Measurements from ENCODE around the gene ZNF354B. TPM values are rescaled to one million over a fixed set of nuclear protein-coding genes. Genes with fewer than 3 reads are reported as not detected.

ZNF354B gene
- total and polyA plus RNA-seq, 2 of the 8 experiments (the other 6 are each of a cell fraction or from before 2014, with no cell fraction given) = 5.0 to 10.8 TPM

GRCh38 chr5:178851951-178852350, 7.8 kb upstream of the ZNF354B start:
- H4K5ac ChIP-seq (ENCODE audit: insufficient read length, low read depth, low read length) = no peak overlapping the region
- H2AK5ac ChIP-seq (ENCODE audit: low read depth, low read length) = no peak overlapping the region
- no peak overlapping the region for H2AFZ ChIP-seq (ENCODE audit: low read length)
- no peak overlapping the region for H3K56ac ChIP-seq (replicated peaks; ENCODE audit: insufficient read length, low read depth, low read length)
- H2BK5ac ChIP-seq (ENCODE audit: low read depth, low read length) = no peak overlapping the region
- H3K4me3 ChIP-seq (ENCODE audit: extremely low read depth in 1 of 4, insufficient read depth in 2 of 4, low read depth in 3 of 4, low read length in 4 of 4) = no peak overlapping the region
- no peaks in the 10 kb centered on the region for H3K4me1 ChIP-seq (replicated peaks in 1 of 4; ENCODE audit: control insufficient read depth in 3 of 4, insufficient read depth in 4 of 4, low read length in 3 of 4)
- no peak overlapping the region for H3K9ac ChIP-seq (replicated peaks in 1 of 4; ENCODE audit: extremely low read depth in 1 of 4, low read depth in 3 of 4, low read length in 3 of 4)
- FAIRE-seq (no peak), DNase-seq (ENCODE audit: low read depth in 1 of 2, low spot score in 2 of 2) (no peak)
- ChIA-PET POLR2A (ENCODE audit: partially characterized antibody) (no interaction called here), CTCF (ENCODE audit: partially characterized antibody) (interaction anchor here (0.7 kb wide), 1 partner anchor 141 kb away, joined by 3 read pairs; no protein-coding TSS in a partner anchor)
- H4K8ac ChIP-seq (ENCODE audit: extremely low read depth, insufficient read depth, low read length) = no peak overlapping the region
- H3K36me3 ChIP-seq (ENCODE audit: control insufficient read depth in 2 of 4, insufficient read depth in 4 of 4, low read length in 3 of 4) = no peaks in the 10 kb centered on the region
- no peaks in the 10 kb centered on the region for H3K79me2 ChIP-seq (ENCODE audit: control insufficient read depth in 1 of 2, insufficient read depth in 2 of 2, low read length in 2 of 2)
- H3K4ac ChIP-seq (replicated peaks; ENCODE audit: insufficient read length, low read depth, low read length) = no peak overlapping the region
- H3K4me2 ChIP-seq (ENCODE audit: insufficient read depth in 1 of 2, low read depth in 2 of 2, low read length in 2 of 2) = no peak overlapping the region
- no peak overlapping the region for H3K18ac ChIP-seq (ENCODE audit: extremely low read depth, low read length)
- H3K14ac ChIP-seq (ENCODE audit: insufficient read length) = no peak overlapping the region
- H2BK120ac ChIP-seq (replicated peaks; ENCODE audit: low read depth, low read length) = no peak overlapping the region
- H2BK12ac ChIP-seq (ENCODE audit: low read depth, low read length) = no peak overlapping the region
- WGBS, 2 experiments (ENCODE audit: extremely low coverage in 1 of 2, insufficient coverage in 1 of 2, insufficient read length in 1 of 2, insufficient replicate concordance in 2 of 2, low coverage in 1 of 2, low lambda C conversion rate in 2 of 2, missing lambda C conversion rate in 1 of 2) = 80% methylated on average over 3 of the region's 3 CpGs; no CpG with 5 or more reads in 1 of the 2 experiments
- H3K79me1 ChIP-seq (ENCODE audit: low read depth, low read length) = no peaks in the 10 kb centered on the region
- no peaks in the 10 kb centered on the region for H3K27me3 ChIP-seq (replicated peaks in 1 of 4; ENCODE audit: control insufficient read depth in 3 of 4, extremely low read depth in 1 of 4, insufficient read depth in 3 of 4, low read length in 3 of 4)
- H3K23me2 ChIP-seq (ENCODE audit: low read depth, low read length) = no peaks in the 10 kb centered on the region
- no peak overlapping the region for H3K27ac ChIP-seq (ENCODE audit: low read depth, low read length)
- H2BK15ac ChIP-seq (ENCODE audit: low read length) = no peak overlapping the region
- H4K20me1 ChIP-seq (replicated peaks in 1 of 2; ENCODE audit: control insufficient read depth in 1 of 2, insufficient read depth in 2 of 2, low read length in 2 of 2) = no peaks in the 10 kb centered on the region
- no peak for TF ChIP-seq NRF1 (IDR thresholded peaks at IDR 0.05; ENCODE audit: low read depth, low read length)
- TF ChIP-seq EP300 (IDR thresholded peaks at IDR 0.05; ENCODE audit: borderline replicate concordance in 1 of 2, low read depth in 2 of 2, low read length in 2 of 2) = no peak
- TF ChIP-seq PHF8 (conservative IDR thresholded peaks at IDR 0.05; ENCODE audit: low read depth, low read length) = no peak
- no peak for TF ChIP-seq RNF2 (IDR thresholded peaks at IDR 0.05; ENCODE audit: borderline replicate concordance, low read depth, low read length, missing control alignments, poor library complexity, severe bottlenecking)
- no peak for TF ChIP-seq BRCA1 (IDR thresholded peaks at IDR 0.05; ENCODE audit: low read depth, low read length)
- TF ChIP-seq KDM1A (IDR thresholded peaks at IDR 0.05; ENCODE audit: borderline replicate concordance, low read length) = no peak
- TF ChIP-seq SIX5 (IDR thresholded peaks at IDR 0.05; ENCODE audit: low read depth, low read length) = no peak
- TF ChIP-seq SUZ12 (IDR thresholded peaks at IDR 0.05; ENCODE audit: low read length) = no peak
- peaks cover 13 to 28% of the 10 kb centered on the region in 2 experiments; a peak in 3 of 4 replicates for H3K9me3 ChIP-seq (ENCODE audit: insufficient read depth in 2 of 2, low read depth in 1 of 2, low read length in 1 of 2)
- H2BK20ac ChIP-seq (ENCODE audit: low read length) = no peak overlapping the region
- no peak overlapping the region for H4K91ac ChIP-seq (replicated peaks; ENCODE audit: insufficient read length, low read length)
- no peak overlapping the region for H3K23ac ChIP-seq (ENCODE audit: insufficient read length)

Measured in H1 (cell line).